ENCODE data around the gene ATP8A2.

DNA sequence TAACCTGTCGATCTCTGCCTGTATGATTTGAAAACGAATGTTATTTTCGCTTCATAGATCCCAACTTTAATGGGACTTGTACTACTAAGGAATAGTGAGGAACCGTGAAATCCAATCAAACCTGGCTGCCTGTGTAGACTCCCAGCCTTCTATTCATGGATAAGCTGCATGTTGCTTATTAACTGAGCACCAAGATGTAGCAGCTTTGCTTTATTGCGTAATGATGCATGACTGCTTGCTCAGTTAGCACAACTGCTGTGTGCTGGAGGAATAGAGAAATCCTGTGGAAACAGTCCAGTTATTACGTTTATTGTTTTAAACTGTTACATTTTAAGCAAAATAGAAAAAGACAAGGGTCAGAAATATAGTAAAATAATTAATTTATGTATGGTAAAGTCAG, 571.9 kb downstream of the ATP8A2 start:
- TF ChIP-seq, protein P1, sequence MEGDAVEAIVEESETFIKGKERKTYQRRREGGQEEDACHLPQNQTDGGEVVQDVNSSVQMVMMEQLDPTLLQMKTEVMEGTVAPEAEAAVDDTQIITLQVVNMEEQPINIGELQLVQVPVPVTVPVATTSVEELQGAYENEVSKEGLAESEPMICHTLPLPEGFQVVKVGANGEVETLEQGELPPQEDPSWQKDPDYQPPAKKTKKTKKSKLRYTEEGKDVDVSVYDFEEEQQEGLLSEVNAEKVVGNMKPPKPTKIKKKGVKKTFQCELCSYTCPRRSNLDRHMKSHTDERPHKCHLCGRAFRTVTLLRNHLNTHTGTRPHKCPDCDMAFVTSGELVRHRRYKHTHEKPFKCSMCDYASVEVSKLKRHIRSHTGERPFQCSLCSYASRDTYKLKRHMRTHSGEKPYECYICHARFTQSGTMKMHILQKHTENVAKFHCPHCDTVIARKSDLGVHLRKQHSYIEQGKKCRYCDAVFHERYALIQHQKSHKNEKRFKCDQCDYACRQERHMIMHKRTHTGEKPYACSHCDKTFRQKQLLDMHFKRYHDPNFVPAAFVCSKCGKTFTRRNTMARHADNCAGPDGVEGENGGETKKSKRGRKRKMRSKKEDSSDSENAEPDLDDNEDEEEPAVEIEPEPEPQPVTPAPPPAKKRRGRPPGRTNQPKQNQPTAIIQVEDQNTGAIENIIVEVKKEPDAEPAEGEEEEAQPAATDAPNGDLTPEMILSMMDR (IDR thresholded peaks at IDR 0.05), result no peak
- TF ChIP-seq POLR2AphosphoS5 (IDR thresholded peaks at IDR 0.05) (no peak), POLR2A (IDR thresholded peaks at IDR 0.05) (no peak)
